GM12891 (cell line): Measurements from ENCODE around the gene GAN.
A peak's percentile ranks its signal among the peaks of the same experiment; 100 is the strongest.

Experiments used
- DNase-seq: peaks from one replicate; pipeline ENCODE4 v3.0.0; 2011; ENCODE audit warnings: low spot score; ENCODE audit not compliant: insufficient read length
- FAIRE-seq: peaks from 2 replicates; lab custom pipeline; 2011; peaks lifted over from hg19 to GRCh38; lab: Jason Lieb, UNC
- PAX5 ChIP-seq: IDR thresholded peaks from 2 replicates; pipeline ENCODE4 v1.6.1; 2011; ENCODE audit warnings: low read length, moderate library complexity, mild to moderate bottlenecking; ENCODE audit not compliant: insufficient read depth, severe bottlenecking
- POLR2A ChIP-seq: IDR thresholded peaks from 2 replicates; pipeline ENCODE4 v1.6.1; 2011; ENCODE audit warnings: low read depth, low read length, control low read depth
- POLR2AphosphoS5 ChIP-seq: IDR thresholded peaks from 2 replicates; pipeline ENCODE4 v1.6.1; 2011; ENCODE audit warnings: low read depth, low read length, control low read depth
- POU2F2 ChIP-seq: IDR thresholded peaks from 2 replicates; pipeline ENCODE4 v1.6.1; 2011; ENCODE audit warnings: low read depth, mild to moderate bottlenecking, control low read depth, low read length, moderate library complexity
- SPI1 ChIP-seq: IDR thresholded peaks from 2 replicates; pipeline ENCODE4 v1.6.1; 2011; ENCODE audit warnings: low read depth, low read length, control low read depth
- TAF1 ChIP-seq: IDR thresholded peaks from 2 replicates; pipeline ENCODE4 v1.6.1; 2011; ENCODE audit warnings: low read depth, low read length, control low read depth

GAN gene

DNA sequence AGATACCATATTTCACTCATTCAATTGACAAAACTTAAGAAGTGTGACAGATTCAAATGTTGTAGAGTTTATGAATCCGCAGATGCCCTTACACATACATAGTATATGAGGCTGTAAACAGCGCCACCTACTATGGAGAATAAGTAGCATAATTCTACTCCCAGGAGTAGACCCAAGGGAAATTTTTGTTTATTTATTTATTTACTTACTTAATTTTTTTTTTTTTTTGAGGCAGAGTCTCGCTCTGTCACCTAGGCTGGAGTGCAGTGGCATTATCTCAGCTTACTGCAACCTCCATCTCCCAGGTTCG is 35.5 kb downstream of the GAN start:
- TF ChIP-seq PAX5: no peak
- FAIRE-seq (no peak), DNase-seq (no peak)

DNA sequence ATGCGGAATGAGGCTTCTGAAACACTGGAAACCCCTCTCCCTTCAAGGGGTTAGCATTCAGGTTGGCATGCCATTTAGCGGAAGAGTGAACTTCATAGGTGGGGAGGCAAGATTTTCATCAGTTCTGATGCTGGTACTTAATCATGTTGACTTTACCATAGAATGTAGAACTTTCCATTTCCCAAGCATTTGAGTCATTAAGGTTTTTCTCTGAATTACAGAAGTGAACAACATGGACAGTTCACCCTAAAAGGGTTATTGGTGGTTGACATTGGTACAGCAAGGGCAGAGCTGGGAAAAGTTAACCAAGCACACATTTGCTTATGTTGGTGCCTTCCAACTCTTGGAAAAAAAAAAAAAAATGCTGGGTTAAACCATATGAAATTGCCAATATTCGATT is 39.1 kb downstream of the GAN start:
- DNase-seq: no peak
- TF ChIP-seq POU2F2 (no peak), TAF1 (no peak), PAX5 (no peak), POLR2AphosphoS5 (no peak), POLR2A (no peak), SPI1 (no peak)
- no peak for FAIRE-seq

DNA sequence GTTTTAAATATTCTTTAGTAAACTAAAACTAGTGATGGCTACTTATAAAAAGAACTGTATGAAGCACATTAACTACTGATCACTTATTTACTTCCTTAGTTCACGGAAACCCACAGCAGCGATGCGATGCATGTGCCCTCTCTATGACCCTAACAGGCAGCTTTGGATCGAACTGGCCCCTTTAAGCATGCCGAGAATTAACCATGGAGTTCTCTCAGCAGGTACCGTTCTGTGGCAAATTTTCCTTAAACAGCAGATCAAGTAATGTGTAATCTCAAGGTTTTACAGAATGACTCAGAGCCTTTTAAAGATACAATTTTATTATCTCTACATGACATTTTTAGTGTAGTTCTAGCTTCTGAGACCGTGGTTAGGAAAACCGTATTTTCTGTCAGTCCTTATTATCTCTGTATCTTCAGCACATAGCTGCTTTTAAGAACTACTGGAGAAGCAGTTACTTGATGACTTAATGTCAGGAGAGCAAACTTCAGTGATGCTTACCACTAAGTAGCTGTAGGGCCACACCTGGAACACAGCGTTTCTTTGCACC is 43.0 kb downstream of the GAN start:
- no peak for DNase-seq
- no peak for FAIRE-seq
- TF ChIP-seq PAX5 (no peak), POU2F2 (no peak), TAF1 (no peak), POLR2AphosphoS5 (no peak), POLR2A (no peak), SPI1 (no peak)

DNA sequence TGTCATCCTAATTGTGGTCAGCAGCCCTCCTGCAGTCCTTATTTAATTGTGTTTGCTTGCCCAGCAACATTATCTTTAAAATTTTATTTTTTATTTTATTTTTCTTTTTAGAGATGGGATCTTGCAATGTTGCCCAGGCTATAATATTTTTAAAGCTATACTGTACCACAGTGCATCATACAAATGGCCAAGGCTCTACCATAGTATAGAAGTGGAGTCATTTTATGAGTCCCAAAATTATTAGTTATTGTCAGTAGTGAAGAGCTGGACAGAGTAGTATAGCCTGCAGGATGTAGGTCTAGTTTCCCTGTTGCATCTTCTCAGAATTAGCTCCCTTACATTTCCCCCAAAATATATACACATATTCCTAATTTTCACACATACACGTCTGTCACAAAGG is 44.1 kb downstream of the GAN start:
- no peak for DNase-seq
- TF ChIP-seq POLR2A (no peak), POLR2AphosphoS5 (no peak), TAF1 (no peak), PAX5 (no peak), SPI1 (no peak), POU2F2 (no peak)
- FAIRE-seq: no peak

GRCh38 chr16:81360135-81360534 is 45.4 kb downstream of the GAN start:
- TF ChIP-seq POLR2A (no peak), TAF1 (no peak), PAX5 (no peak), POU2F2 (no peak), POLR2AphosphoS5 (no peak), SPI1 (no peak)
- no peak for DNase-seq
- no peak for FAIRE-seq

DNA sequence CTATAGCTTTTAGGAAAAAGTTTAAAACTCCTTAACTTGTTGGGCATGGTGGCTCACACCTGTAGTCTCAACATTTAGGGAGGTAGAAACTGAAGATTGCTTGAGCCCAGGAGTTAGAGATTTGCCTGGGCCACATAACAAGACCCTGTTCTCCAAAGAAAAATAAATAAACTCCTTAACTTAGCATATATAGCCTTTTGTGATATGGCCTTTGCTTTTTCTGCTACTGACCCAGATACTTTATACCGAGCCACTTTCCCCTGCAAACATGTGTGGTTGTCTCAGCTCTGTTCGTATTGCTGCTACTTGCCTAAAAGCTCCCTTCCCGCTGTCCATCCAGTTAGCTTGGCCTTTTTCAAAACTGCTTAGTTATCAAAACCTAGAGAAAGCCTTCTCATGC is 51.0 kb downstream of the GAN start:
- DNase-seq (no peak), FAIRE-seq (no peak)
- TF ChIP-seq TAF1: no peak
- TF ChIP-seq SPI1: no peak
- TF ChIP-seq POU2F2: no peak
- TF ChIP-seq POLR2AphosphoS5: no peak

GRCh38 chr16:81366316-81366932 is 51.7 kb downstream of the GAN start:
- no peak for TF ChIP-seq TAF1
- TF ChIP-seq SPI1: no peak
- TF ChIP-seq POU2F2: no peak
- no peak for TF ChIP-seq POLR2A
- TF ChIP-seq POLR2AphosphoS5: no peak
- no peak for TF ChIP-seq PAX5
- DNase-seq: peak; percentile 14
- peak; percentile 81 for FAIRE-seq

DNA sequence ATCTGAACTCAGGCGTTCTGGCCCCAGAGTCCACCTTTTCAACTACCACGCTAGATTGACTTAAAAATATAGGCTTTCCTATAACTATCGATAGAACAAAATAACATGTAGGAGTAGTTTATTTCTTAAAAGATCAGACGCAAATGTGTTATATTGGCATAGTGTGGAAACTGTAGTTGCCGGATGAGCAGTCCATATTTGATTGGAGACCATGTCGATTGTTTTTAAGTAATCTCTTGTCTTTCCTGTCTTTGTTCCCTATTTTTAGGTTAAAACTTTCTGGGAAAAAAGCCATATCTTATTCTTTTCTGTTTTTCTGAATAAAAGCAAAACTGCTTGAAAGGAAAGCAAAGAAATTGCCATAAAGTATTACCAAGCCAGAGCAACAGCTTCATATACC is 53.1 kb downstream of the GAN start:
- no peak for DNase-seq
- FAIRE-seq: no peak
- TF ChIP-seq POLR2A (no peak), TAF1 (no peak), POU2F2 (no peak), SPI1 (no peak), PAX5 (no peak), POLR2AphosphoS5 (no peak)

GRCh38 chr16:81369888-81370504 is 55.2 kb downstream of the GAN start:
- DNase-seq (no peak), FAIRE-seq (peak; percentile 45)
- TF ChIP-seq PAX5 (no peak), SPI1 (no peak), POU2F2 (no peak), POLR2AphosphoS5 (no peak), TAF1 (no peak), POLR2A (no peak)

DNA sequence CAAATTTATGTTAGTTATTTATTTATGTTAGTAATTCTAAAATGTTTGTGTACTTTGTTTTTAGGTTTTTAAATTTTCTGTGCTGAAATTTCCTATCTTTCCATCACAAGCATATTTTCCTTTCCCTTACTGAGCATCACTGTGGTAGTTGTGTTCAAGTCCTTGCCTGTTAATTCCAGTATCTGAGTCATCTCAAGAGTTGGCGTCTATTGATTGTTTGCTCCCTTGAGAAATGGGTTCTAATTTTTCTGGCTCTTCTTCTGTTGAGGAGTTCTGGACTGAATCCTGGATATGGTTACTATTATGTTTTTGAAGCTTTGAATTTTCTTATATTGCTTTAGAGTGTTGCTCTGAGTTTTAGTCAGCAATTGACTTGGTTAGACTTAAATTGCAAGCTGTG is 56.3 kb downstream of the GAN start:
- DNase-seq (no peak), FAIRE-seq (no peak)
- no peak for TF ChIP-seq TAF1
- TF ChIP-seq PAX5: no peak
- no peak for TF ChIP-seq POLR2A
- TF ChIP-seq POLR2AphosphoS5: no peak
- TF ChIP-seq POU2F2: no peak
